Measurements from ENCODE around the gene CDK11A. TPM values are rescaled to one million over a fixed set of nuclear protein-coding genes. Genes with fewer than 3 reads are reported as not detected.
"Not testable (repeated sequence)": the region's sequence is repeated elsewhere in the genome, so short reads cannot be mapped to it uniquely, and the experiment has no call there.

CDK11A gene
- total and polyA plus RNA-seq, 12 donors, result 11.6 to 88.3 (median 15.3) TPM

DNA sequence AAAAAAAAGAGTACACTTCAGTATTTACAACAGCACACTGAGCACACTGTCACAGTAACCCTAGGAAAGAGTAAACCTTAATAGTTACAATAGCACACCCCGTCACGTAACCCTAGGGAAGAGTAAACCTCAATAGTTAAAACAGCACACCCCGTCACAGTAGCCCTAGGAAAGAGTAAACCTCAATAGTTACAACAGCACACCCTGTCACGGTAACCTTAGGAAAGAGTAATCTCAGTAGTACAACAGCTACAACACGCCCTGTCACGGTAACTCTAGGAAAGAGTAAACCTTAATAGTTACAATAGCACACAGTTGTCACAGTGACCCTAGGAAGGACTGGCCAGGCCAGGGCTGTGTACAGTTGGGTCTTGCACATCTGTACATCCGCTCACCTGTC lies 3.0 kb downstream of the CDK11A start:
- no peak for DNase-seq
- H3K4me3 ChIP-seq, result no peak overlapping the region
- TF ChIP-seq, protein P1, sequence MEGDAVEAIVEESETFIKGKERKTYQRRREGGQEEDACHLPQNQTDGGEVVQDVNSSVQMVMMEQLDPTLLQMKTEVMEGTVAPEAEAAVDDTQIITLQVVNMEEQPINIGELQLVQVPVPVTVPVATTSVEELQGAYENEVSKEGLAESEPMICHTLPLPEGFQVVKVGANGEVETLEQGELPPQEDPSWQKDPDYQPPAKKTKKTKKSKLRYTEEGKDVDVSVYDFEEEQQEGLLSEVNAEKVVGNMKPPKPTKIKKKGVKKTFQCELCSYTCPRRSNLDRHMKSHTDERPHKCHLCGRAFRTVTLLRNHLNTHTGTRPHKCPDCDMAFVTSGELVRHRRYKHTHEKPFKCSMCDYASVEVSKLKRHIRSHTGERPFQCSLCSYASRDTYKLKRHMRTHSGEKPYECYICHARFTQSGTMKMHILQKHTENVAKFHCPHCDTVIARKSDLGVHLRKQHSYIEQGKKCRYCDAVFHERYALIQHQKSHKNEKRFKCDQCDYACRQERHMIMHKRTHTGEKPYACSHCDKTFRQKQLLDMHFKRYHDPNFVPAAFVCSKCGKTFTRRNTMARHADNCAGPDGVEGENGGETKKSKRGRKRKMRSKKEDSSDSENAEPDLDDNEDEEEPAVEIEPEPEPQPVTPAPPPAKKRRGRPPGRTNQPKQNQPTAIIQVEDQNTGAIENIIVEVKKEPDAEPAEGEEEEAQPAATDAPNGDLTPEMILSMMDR (IDR thresholded peaks at IDR 0.05), result no peak
- H3K27me3 ChIP-seq, result no peaks in the 10 kb centered on the region
- 81 to 82% methylated on average over 7 of the region's 7 CpGs for WGBS, 2 donors
- no peak overlapping the region for H3K27ac ChIP-seq
- no peak for ATAC-seq
- peaks cover 0 to 13% (median 4%) of the 10 kb centered on the region in 9 donors for H3K4me1 ChIP-seq
- H3K36me3 ChIP-seq, result peaks cover 0 to 56% (median 30%) of the 10 kb centered on the region in 9 donors
- H3K9me3 ChIP-seq, result no peaks in the 10 kb centered on the region
- intact Hi-C loops (cut with DNase I), result loop anchor here in 1 of 10 donors (10.0 kb wide), 1 partner anchor 146 kb away; the partner anchor contains the start of gene SSU72

DNA sequence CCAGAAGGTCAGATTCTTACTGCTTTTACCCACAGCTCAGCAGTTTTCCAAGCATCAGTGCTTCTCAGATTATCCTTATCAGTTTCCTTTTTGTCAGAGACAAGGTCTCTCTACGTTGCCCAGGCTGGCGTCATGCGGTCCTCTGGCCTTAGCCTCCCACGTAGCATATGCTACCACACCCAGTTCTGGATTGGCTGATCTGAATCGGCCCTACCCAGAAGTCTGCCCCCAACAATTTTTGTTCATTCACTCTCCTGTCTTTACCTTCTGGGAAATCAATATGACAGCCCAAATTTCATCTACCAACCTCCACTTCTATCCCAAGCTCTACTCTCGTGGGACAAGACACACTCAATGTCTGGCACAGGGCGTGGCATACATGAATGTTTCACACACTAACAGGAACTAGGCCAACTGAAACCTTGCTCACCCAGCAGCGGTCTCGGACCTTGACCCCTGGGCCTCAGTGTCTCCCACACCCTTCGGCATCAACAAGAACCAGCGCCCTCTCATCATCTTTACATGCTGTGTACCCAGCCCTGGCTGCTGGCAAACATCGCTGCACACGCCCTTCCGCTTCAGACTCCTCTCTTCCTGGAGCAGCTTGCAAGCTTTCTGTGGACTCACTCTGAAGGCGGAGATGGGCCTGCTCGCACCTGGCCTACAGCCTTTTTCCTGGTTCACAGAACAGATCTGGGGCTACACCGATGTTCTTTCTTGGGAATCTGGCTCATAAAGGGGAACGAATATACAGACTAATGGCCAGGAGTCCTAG lies 8.9 kb downstream of the CDK11A start:
- H3K4me1 ChIP-seq; intact Hi-C loops (cut with DNase I); H3K27ac ChIP-seq; H3K4me3 ChIP-seq; H3K9me3 ChIP-seq; H3K27me3 ChIP-seq; ATAC-seq; DNase-seq: not testable (repeated sequence)
- WGBS, 2 donors, result 91 to 94% methylated on average over 12 to 13 of the region's 18 CpGs
- peaks cover 0 to 68% (median 29%) of the 10 kb centered on the region in 9 donors for H3K36me3 ChIP-seq

DNA sequence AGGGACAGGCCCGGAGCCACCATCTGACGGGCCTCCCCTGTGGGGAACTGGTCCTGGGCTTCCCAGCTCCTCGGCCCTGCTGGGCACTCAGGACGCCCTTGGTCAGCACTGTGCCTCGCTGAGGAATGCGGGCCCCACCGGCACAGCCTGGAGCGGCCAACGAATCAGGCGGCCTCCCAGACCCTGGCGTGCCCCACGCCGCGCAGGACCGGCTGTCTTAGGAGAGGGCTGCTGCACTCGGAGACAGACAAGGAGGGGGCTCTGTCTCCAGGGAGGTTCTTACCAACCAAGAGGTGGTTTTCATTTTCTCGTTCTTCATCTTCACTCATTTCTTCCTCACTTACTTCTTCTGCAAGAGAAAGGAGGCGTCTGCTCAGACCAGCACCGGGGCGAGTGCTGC lies 16.3 kb downstream of the CDK11A start:
- intact Hi-C loops (cut with DNase I); H3K4me3 ChIP-seq; H3K9me3 ChIP-seq; H3K27me3 ChIP-seq; H3K4me1 ChIP-seq; DNase-seq; ATAC-seq; H3K27ac ChIP-seq: not testable (repeated sequence)
- 98% methylated on average over 10 of the region's 20 CpGs; no CpG with 5 or more reads in 1 of the 2 donors for WGBS, 2 donors
- H3K36me3 ChIP-seq, result peaks cover 0 to 38% (median 12%) of the 10 kb centered on the region in 9 donors

DNA sequence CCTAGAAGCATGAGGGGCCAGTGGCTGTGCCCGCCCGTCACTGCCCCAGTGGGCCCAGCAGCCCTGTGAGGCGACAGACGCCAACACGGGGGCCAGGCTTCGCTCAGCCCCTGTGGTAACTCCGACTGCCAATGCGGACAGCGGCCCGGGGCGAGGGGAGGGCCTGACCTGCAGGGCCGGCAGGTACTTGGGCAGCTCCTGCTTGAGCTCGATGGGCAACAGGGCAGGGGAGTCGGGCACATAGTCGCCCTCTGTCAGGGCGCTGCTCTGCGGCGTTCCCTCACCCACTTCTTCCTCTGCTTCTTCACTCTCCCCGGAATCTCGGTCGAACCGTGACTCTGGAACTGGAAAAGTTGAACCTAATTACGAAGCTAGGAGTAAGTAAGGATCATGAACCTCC lies 16.9 kb downstream of the CDK11A start:
- peaks cover 0 to 38% (median 12%) of the 10 kb centered on the region in 9 donors for H3K36me3 ChIP-seq
- intact Hi-C loops (cut with DNase I); H3K27ac ChIP-seq; ATAC-seq; H3K9me3 ChIP-seq; DNase-seq; H3K4me3 ChIP-seq; H3K27me3 ChIP-seq; H3K4me1 ChIP-seq: not testable (repeated sequence)
- WGBS, 2 donors, result 95% methylated on average over 16 of the region's 23 CpGs; no CpG with 5 or more reads in 1 of the 2 donors

DNA sequence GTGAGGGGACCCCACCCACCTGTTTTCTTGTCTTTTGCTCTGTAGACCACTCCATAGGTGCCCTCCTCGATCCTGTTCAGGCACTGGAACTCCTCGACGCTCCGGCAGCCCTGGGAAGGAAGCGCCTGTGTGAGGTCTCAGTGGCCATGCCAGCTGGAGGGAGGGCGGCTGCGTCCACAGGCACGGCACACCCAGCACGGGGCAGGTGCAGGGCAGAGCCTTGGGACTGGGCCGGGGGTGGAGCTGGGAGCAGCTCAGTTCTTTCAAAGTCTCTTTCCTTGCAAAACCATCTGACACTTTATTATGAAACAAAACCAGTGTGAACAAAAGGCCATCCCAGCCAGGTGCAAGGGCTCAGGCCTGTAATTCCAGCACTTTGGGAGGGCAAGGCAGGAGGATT lies 18.5 kb downstream of the CDK11A start:
- peaks cover 0 to 33% (median 12%) of the 10 kb centered on the region in 9 donors for H3K36me3 ChIP-seq
- WGBS, 2 donors, result 93 to 94% methylated on average over 5 of the region's 10 CpGs
- H3K27me3 ChIP-seq; H3K4me3 ChIP-seq; ATAC-seq; H3K4me1 ChIP-seq; DNase-seq; H3K9me3 ChIP-seq; H3K27ac ChIP-seq; intact Hi-C loops (cut with DNase I): not testable (repeated sequence)

DNA sequence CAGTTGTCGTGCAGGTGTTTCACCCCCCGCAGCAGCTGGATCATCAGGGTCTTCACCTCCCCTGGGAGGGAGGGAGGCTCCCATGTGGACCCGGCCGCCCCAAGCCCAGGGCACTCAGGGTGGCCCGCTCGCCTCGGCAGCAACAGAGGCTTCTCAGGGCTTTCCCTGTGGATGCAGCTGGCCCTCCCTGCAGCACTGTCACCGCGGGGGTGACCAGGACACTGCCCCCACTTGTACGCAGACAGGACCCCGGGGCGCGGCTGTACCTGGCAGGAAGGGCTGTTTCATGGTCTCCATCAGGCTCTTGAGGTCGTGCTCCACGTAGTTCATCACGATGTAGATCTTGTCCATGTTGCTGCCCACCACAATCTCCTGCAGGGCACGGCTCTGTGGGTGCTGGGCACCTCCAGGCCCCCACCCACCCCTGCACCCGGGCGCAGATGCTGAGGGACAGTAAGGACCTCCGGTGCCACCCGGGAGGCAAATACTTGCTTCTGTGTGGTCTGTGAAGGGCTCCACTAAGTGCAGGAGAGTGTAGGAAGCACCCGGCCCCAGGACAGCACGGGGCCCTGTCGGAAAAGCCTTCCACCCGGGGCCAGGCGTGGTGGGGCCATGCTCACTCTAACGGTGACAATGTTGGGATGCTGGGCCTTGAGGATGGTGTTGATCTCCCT lies 19.7 kb downstream of the CDK11A start:
- DNase-seq; H3K9me3 ChIP-seq; H3K27ac ChIP-seq; H3K27me3 ChIP-seq; H3K4me3 ChIP-seq; ATAC-seq; intact Hi-C loops (cut with DNase I); H3K4me1 ChIP-seq: not testable (repeated sequence)
- WGBS, 2 donors, result 94 to 95% methylated on average over 17 to 27 of the region's 27 CpGs
- H3K36me3 ChIP-seq, result peaks cover 0 to 33% (median 12%) of the 10 kb centered on the region in 9 donors

Data from heart right ventricle (tissue), 16 donors.